Raji (cell line): ENCODE measurements around the gene CTNND2.

Source experiments
- POLR2A ChIP-seq: IDR thresholded peaks from 2 replicates; pipeline ENCODE4 v1.6.1; 2011; ENCODE audit warnings: low read depth, low read length, control low read depth; ENCODE audit not compliant: insufficient read depth

CTNND2 gene

DNA sequence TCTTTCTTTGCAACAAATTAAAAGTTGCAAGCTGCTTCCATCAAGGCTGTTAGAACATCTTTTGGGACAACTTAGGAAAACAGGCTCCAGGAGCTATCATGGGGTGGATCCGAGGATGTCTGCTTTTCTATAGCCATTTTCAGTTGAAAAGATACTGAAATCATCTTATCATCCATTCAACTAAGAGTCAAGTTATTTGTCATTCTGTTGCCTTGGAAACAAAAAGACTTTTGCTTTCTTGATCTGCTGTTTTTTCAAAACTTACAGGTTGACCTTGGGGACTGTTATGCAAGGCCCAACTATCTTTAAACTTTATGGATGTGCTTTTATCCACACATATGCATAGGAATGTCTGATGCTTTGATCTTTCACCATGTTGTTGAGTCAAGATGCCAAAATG lies 597.9 kb downstream of the CTNND2 start:
- TF ChIP-seq POLR2A: no peak

DNA sequence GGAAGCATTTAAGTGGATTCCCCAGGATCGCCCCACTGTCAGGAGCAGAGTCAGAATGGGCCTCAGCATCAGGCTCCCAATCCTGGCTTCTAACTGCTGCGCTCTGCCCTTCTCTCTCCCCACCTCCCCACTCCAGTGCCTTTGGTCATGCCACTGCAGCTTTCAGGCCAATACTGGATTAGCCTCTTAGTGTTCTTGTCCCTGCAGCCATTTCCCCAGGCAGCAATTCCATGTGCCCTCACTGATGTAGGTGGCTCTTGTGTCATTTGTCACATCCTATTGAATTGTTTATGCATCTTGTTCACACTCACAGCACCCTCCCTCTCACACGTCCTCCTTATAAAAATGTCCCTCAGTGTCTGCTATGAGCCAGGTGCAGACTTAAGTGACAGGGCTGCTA lies 599.0 kb downstream of the CTNND2 start:
- no peak for TF ChIP-seq POLR2A

DNA sequence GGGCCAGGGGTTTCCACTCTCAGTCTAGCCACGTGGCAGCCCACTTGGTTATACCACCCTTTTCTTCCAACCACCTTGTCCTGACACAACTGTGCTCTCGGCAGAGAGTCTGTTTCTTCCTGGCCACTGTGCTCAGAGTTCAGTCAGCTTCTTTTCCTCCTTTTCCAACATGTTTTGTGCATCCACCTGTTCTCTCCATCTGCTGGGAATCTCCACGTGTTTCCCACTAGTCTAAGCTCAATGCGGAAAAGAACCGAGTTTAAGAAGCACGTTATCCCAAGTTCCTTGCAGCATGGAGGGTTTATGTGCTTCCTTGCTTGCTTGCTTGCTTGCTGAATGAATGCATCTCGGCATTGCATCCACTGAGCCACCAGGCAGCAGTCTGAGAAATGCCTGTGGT lies 599.6 kb downstream of the CTNND2 start:
- TF ChIP-seq POLR2A: no peak

DNA sequence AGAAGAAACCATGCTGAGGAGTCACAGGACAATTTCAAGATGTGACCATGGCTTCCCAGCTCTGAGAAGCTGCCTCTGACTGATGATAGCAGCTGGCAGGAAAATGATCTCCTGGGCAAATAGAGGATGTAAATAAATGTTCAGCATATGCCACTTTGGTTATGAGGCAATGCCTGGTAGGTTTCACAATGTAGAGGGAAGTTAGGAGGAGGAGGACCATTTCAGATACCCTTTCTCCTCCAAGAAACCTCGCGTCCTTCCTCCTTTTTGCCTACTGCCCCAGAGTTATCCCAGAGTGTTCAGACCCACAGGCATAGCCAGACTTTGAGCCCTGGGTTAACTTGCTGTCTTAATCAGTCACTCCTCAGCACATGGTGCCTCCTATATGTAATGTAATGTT lies 601.6 kb downstream of the CTNND2 start:
- TF ChIP-seq POLR2A: no peak

DNA sequence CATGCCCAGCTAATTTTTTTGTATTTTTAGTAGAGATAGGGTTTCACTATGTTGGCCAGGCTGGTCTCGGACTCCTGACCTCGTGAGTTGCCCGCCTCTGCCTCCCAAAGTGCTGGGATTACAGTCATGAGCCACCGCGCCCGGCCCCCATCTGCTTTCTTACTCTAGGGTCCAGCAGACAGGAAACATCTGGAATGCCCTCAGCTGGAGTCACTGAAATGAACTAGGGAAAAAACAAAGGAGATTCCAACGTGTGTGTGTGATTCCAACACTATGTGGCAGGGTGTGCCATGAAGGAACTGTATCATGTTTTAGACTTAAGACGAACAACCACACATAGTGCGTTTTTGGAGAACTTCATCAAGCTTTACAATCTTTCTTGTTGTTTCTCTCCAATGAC lies 603.1 kb downstream of the CTNND2 start:
- TF ChIP-seq POLR2A: no peak

DNA sequence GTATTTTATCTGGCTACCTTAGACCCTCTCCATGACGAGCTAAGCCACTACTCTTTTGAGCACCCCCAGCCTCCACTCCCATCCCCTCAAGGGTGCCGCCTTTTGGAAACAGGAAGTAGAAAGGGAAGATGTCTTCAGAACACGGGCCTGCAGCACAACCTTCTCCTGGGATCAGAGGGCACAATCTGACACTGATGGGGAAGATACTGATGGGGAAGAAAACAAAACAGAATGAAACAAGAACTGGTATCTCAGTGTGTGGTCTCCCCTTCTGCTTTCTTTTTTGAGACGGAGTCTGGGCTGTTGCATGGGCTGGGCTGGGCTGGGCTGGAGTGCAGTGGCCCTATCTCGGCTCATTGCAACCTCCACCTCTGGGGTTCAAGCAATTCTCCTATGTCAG lies 603.5 kb downstream of the CTNND2 start:
- no peak for TF ChIP-seq POLR2A

DNA sequence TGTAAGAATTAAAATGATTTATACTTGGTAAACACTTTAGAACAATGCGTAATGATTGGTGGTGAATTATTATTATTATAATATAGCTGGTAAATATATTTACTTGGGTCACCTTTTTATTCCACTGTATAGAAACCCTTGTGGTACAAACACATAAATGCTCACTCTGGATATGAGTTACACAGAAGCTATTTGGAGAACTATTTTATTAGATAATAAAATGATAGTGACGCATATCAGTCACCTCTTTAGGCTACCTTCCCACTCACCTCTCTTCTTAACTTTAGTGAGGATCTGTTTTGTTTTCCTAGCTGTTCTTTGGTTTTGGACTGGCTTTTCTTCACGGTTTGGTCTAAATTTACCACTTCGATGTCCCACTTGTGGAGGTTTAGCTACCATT lies 605.4 kb downstream of the CTNND2 start:
- TF ChIP-seq POLR2A: no peak

DNA sequence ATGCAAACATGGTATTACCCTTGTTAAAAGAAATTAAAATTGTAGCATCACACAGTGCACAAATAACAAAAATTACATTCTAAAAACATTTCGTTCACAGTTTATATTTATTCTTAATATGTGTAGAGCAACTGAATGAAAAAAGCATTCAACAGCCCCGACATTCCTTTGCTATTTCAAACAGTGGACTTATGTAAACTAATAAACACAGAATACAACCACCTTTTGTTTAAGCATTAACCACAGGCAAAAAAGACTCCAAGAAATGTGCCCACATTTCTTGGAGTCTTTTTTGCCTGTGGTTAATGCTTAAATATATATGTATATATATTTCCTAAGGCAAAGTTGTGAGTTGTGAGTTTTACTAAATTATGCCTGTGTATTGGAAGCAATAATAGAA lies 610.7 kb downstream of the CTNND2 start:
- TF ChIP-seq POLR2A: no peak

DNA sequence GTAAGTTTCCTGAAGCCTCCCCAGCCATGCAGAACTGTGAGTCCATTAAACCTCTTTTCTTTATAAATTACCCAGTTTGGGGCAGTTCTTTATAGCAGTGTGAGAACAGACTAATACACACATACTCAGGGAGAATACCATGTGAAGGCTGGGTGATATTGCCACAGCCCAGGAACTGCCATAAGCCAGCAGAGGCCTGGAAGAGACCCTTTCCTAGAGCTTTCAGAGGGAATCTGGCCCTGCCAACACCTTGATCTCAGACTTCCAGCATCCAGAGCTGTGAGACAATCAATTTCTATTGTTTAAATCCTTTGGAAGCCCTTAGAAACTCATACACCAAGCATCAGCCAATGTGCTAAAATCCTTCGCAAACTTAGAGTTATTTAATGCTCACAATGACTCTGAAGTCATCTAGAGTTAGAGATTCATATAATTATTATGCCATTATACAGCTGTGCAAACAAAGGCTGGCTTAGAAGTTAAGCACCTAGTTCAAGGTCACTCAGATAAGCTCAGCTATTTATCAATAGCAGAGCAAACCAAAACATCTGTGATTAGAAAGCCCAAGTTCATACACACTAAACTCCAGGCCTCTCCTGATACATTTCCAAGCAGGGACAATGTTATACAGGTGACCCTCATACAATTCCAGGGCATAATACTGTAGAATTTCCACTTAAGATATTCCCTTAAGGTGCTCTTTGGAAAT lies 611.4 kb downstream of the CTNND2 start:
- TF ChIP-seq POLR2A: no peak

DNA sequence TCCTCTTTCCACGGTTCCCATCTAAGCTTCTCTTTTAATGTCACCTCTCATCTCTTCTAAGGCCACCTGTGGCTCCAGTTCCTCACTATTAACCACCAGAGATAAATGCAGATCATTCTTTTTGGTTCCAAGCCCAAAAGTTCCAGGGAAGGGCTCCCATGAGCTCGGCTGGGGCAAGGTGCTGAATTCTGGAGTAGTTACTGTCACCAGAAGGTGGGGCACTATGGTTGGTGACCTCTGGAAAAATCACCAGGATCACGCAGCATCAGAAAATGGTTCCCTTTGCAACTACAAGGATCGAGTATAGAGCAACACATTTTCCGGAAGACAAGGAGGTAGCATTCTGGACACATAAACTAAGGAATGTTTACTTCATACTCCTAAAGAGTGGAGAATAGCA lies 614.5 kb downstream of the CTNND2 start:
- no peak for TF ChIP-seq POLR2A

DNA sequence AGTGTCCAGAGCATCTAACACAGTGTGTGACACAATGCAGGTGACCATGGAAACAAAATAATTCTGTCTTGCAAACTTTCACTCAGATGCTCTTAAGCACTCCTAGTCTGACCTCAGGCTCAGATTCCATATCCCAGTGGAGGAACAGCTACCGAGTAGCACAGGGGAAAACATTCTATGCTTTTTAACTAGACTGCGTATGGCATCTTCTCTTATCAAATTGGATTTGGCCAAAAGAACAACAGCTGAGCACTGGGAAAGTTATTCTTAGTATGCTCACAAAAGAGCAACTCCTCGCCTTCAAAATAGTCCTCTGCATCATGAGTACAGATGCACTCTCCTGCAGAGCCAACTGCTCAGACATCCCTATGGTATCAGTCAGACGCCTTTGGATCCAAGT lies 615.0 kb downstream of the CTNND2 start:
- TF ChIP-seq POLR2A: no peak

DNA sequence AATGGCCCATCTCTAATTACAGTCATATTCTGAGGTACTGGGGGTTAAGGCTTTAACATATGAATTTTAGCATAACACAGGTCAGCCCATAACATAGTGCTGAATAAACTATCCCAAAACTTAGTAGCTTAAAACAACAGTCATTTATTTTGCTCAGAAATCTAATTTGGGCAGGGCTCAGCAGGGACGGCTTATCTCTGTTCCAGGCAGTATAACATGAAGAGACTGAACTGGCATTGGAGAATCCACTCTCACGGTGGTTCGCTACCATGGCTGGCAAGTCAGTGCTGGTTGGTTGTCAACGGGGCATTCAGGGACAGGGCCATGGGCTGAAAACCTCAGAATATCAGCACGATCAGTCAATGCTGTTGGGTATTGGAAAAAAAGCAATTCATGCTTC lies 622.4 kb downstream of the CTNND2 start:
- no peak for TF ChIP-seq POLR2A

DNA sequence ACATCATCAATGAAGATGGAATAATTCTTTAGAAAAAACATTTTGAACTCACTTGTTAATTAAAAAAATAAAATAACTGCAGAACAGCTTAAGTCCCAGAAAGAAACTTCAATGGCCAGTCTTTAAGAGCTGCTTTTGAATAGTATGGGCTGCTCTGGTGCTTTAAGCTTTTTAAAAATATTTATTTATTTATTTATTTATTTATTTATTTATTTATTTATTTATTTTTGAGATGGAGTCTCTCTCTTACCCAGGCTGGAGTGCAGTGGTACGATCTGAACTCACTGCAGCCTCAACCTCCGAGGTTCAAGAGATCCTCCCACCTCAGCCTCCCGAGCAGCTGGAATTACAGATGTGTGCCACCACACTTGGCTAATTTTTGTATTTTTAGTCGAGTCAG lies 626.9 kb downstream of the CTNND2 start:
- no peak for TF ChIP-seq POLR2A

DNA sequence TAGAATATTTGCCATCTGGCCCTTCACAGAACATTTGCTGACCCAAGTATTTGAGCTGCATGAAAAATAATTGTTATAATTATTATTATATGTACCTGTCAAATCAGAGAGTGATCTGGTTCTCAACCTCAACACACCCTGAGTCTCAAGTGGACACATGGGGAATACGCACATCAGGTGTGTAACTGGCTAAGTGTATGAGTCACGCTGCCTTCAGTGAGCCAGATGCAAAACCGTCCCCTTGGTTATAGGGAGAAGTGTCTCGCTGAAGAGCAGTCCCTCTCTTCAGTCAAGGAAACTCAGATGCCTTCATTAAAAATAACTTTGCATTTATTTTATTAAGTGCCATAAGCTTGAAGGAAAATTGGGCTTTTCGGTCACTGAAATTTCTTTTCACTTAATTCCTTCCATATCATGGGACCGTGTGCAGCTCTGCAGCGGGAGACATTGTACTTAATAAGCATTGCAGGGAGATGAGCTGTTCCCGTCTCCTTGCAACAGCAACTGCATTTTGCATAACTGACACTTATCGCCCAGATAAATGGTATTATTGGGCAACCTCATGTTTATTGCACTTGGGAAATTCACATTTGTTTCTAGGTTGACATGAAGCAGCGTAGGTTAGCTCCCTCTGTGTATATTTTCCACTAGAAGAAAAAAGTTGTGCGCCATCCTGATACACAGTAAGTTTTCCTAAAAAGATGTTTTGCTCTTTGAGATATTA lies 630.9 kb downstream of the CTNND2 start:
- TF ChIP-seq POLR2A: no peak

DNA sequence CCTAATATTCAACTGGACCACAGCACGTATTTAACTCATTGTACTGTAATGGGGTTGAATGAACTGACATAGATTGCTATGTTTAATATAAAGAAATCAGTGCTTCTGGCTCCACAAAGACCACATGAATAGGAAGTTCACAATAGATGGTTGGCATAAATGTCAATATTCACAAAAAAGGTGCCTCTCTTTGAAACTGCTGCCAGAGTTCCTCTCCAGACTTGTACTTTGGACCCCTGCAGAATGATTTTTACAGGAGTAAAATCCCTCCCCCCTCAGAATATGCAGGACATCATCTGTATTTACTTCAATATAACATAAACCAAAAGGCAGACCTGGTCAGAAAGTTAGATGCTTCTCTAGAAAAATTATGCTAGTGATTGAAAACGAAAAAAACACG lies 634.7 kb downstream of the CTNND2 start:
- TF ChIP-seq POLR2A: no peak

DNA sequence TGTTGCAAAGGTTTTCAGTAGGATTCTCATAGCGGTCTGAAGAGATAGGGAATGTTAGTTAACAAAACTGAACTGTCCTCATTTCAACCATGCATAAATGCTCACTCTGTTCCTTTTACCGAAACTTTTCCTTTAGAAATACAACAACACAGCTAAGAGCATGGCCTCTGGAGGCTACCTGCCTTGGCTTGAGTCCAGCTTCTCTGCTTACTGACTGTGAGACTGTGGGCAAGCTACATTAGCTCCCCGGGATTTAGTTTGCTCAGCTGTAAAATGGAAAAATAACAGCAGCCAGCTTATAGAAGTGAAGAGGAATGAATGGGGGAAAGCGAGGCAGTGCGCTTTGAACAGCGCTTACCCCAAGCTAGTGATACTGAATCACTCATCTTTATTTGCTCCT lies 635.4 kb downstream of the CTNND2 start:
- no peak for TF ChIP-seq POLR2A

DNA sequence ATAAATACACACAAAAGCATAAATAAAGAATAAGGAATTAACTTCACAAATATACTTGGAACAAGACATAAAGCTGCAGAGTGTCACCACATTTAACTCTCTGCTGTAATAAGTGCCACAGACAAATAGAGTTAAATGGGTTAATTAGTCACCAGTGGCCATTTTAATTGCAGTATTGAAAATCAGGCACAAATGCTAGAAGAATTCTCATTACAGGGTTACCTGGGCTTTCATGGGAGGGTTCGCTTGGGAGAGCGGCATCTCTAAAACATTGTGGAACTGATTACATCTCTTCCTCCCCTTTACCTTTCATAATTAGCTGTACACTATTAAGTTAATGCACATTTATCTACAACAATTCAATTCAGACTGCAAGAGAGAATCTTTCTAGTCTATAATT lies 637.9 kb downstream of the CTNND2 start:
- TF ChIP-seq POLR2A: no peak
